BJ (cell line): ENCODE data around the gene ZBP1. TPM values are rescaled to one million over a fixed set of nuclear protein-coding genes. Genes with fewer than 3 reads are reported as not detected.

ENCODE experiments used
- CTCF ChIA-PET: fragments of 350-600 bp; formaldehyde crosslinking; extraction: SDS; loops from one replicate; lab custom pipeline; 2021; ENCODE audit warnings: antibody characterized with exemption, inconsistent platforms; lab: Yijun Ruan, JAX
- POLR2A ChIA-PET: fragments of 300-600 bp; sonication (Branson Sonifier 250); formaldehyde crosslinking; extraction: SDS; loops from one replicate; lab custom pipeline; 2021; ENCODE audit warnings: antibody characterized with exemption; lab: Charles Lee
- DNase-seq: peaks from one replicate; pipeline ENCODE4 v3.0.0-alpha.2; 2011; ENCODE audit warnings: low read depth
- H3K27me3 ChIP-seq: 2 replicates; pipeline ENCODE4 v1.6.0; 2011; ENCODE audit warnings: low read length; ENCODE audit not compliant: control insufficient read depth, insufficient read depth
- H3K36me3 ChIP-seq: 2 replicates; pipeline ENCODE4 v1.5.1; 2011; ENCODE audit warnings: low read length; ENCODE audit not compliant: control insufficient read depth, insufficient read depth
- H3K4me3 ChIP-seq: 2 replicates; pipeline ENCODE4 v1.5.1; 2011; ENCODE audit warnings: low read depth, mild to moderate bottlenecking, control low read depth, low read length
- polyA plus RNA-seq: library from polyadenylated mRNA; depleted of rRNA; stranded (reverse); fragments of >200 nt; gene quantifications from 2 replicates; pipeline ENCODE4 v1.2.3, GENCODE V29; 2011
- TF ChIP-seq, protein P1 (sequence below): IDR thresholded peaks from 2 replicates; pipeline ENCODE4 v1.5.1; 2011; ENCODE audit warnings: low read depth, mild to moderate bottlenecking, control low read depth, inconsistent platforms, low read length, moderate library complexity; ENCODE audit not compliant: insufficient read depth

ZBP1 gene
- polyA plus RNA-seq, 1 experiment, result not detected

DNA sequence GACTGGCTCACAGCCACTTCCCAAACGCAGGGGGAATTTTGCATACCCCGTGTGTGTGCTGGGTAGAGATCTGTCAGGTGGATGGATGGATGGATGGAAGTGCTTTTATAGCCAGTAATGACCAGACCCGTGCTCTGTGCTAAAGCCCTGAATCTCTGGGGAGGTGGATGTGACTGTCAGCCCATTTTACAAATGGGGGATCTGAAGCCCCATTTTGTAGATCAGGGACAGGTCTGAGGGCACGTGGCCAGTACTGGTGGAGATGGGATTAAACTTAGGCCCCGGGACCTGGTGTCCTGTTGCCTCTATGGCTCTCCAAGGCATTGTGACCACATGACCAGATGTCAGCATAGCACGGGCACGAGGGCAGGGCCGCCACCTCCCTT is 38.2 kb upstream of the ZBP1 start:
- Histone ChIP-seq H3K4me3 (no peak overlapping the region), H3K36me3 (peaks cover 1% of the 10 kb centered on the region; the same call in 1 of the 2 replicates), H3K27me3 (no peaks in the 10 kb centered on the region)
- ChIA-PET CTCF (interaction anchor here (0.6 kb wide), 1 partner anchor 758 kb away, joined by 3 read pairs; no protein-coding TSS in a partner anchor), POLR2A (no interaction called here)
- TF ChIP-seq, protein P1, sequence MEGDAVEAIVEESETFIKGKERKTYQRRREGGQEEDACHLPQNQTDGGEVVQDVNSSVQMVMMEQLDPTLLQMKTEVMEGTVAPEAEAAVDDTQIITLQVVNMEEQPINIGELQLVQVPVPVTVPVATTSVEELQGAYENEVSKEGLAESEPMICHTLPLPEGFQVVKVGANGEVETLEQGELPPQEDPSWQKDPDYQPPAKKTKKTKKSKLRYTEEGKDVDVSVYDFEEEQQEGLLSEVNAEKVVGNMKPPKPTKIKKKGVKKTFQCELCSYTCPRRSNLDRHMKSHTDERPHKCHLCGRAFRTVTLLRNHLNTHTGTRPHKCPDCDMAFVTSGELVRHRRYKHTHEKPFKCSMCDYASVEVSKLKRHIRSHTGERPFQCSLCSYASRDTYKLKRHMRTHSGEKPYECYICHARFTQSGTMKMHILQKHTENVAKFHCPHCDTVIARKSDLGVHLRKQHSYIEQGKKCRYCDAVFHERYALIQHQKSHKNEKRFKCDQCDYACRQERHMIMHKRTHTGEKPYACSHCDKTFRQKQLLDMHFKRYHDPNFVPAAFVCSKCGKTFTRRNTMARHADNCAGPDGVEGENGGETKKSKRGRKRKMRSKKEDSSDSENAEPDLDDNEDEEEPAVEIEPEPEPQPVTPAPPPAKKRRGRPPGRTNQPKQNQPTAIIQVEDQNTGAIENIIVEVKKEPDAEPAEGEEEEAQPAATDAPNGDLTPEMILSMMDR, result no peak
- no peak for DNase-seq

DNA sequence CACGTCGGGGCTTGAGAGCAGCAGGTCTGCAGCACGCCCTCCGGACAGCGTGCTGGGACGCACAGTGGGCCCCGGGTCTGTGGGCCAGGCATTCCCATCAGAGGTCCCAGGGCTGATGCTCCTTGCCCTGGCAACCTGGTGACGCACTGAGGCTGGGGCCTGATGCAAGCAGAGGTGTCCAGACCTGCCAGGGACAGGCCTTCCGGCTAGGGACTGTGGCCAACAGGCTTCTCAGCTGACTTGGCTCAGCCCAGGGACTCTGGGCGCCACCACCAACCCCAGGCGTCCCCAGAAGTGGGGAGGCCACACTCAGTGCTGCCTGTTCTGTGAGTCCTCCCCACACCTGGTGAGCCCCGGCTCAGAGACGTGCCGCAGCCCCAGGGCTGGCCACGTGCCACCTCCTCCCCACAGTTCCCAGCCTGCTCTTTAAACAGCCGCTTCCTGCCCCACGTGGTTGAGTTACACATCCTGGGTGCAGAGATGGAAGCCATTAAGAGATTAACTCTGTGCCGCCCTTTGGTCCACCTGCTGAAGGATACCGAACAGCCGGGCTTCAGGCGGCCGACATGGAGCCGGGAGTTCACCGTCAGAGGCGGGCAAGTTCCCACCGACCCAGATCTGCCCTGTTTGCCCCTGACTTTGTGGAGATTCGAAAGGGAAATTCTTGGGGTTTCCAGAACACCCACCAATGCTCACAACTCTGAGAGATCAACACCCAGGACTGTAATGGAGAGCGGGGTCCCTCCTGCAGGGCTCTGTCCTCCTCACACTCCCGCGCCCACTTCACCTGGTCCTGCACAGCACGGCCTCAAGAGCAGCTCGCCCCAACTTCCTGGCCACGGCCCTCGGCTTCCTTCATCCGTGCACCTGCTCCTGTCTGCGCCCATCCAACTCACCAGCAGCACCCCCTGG is 37.6 kb upstream of the ZBP1 start:
- TF ChIP-seq, protein P1, result no peak
- ChIA-PET POLR2A (no interaction called here), CTCF (no interaction called here)
- no peak overlapping the region for H3K4me3 ChIP-seq
- peaks cover 1% of the 10 kb centered on the region; the same call in 1 of the 2 replicates for H3K36me3 ChIP-seq
- no peak for DNase-seq
- H3K27me3 ChIP-seq, result no peaks in the 10 kb centered on the region

DNA sequence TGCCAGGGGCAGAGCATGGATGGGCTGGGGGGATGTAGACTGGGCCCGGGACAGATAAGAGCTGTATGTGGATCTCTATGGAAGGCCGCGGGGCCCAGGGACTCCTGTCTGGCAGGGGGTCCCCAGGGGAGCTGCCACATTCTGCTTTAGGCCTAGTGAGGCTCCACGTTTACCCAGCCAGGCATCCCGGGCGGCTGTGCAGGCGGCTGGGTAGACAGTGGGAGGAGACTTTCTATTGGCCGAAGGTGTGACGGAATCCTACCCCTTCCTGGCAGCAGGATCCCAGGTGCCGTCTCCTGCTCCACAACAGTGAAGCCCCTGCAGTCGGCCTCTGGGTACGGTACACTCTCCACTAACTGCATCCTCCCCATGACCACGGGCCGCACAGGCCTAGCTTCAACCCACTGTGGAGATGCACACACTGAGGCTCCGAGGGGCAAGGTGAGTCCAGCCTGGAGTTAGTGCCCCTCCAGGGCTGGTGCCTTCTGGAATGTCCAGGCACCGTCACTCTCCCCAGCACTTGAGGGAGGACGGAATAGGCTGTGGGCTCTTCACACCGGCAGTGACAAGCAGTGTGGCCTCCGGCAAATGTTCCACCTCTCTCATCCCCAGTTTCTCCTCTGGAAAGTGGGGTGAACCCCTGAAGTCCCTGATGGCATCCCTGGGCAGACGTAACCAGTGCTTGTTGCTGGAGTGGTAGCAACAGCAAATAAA is 36.8 kb upstream of the ZBP1 start:
- POLR2A ChIA-PET, result no interaction called here
- TF ChIP-seq, protein P1, result no peak
- Histone ChIP-seq H3K27me3 (no peaks in the 10 kb centered on the region), H3K36me3 (peaks cover 1% of the 10 kb centered on the region; the same call in 1 of the 2 replicates), H3K4me3 (no peak overlapping the region)
- CTCF ChIA-PET, result interaction anchor here (5.8 kb wide), 1 partner anchor 523 kb away, joined by 47 read pairs; no protein-coding TSS in a partner anchor
- no peak for DNase-seq

DNA sequence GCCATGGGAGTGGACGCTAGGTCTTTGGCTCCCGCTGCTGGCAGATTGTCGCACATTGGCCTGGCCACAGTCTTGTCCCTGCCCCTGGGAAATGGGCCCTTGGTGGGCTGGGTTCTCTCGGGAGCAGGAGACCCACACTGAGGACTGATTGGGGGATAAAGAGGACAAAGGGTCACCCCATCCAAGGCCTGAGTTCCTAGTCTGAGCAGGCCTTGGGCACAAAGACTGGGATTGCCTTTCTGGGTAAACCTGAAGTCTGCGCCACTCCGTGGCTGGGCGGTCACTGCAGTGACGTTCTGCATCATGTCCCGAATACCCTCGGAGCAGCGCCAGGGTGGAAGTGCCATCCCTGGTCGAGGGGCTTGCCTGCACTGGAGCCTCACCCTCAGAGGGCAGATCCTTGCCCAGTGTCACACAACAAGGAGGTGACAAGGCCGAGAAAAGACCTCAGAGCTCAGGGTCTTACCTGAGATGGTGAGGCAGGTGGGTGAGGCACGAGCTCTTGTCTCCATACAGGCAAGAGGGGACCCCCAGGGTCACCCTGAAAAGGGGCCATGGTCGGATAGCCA is 36.1 kb upstream of the ZBP1 start:
- DNase-seq, result no peak
- Histone ChIP-seq H3K36me3 (peaks cover 1% of the 10 kb centered on the region; the same call in 1 of the 2 replicates), H3K27me3 (no peaks in the 10 kb centered on the region), H3K4me3 (no peak overlapping the region)
- TF ChIP-seq, protein P1, result no peak
- CTCF ChIA-PET, result interaction anchor here (1.1 to 5.8 kb wide), 5 partner anchors 11 to 529 kb away, joined by 3 to 53 read pairs (median 14); no protein-coding TSS in a partner anchor
- POLR2A ChIA-PET, result no interaction called here

DNA sequence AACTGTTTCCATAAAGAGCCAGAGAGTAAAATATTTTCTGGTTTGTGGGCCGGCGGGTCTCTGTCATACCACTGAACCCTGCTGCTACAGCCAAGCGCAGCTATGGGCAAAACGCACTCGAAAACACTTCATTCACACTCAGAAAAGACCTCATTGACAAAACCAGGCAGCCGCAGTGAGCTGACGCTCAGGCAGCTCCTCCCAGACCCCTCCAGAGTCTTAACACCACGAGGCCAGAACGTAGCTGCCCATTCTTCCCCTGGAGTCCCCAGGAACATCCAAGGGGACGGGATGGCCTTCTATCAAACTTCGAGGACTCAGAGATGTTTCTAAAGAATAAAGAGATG is 35.6 kb upstream of the ZBP1 start:
- Histone ChIP-seq H3K36me3 (peaks cover 1% of the 10 kb centered on the region; the same call in 1 of the 2 replicates), H3K27me3 (no peaks in the 10 kb centered on the region), H3K4me3 (no peak overlapping the region)
- ChIA-PET CTCF (interaction anchor here (0.6 to 5.8 kb wide), 12 partner anchors 11 to 561 kb away, joined by 3 to 53 read pairs (median 3); no protein-coding TSS in a partner anchor), POLR2A (no interaction called here)
- TF ChIP-seq, protein P1, result no peak
- DNase-seq, result no peak
